GM19452 (cell line): Measurements from ENCODE around the gene C4BPA.

Experiments used
- ATAC-seq: cut with Tn5 transposase; IDR thresholded peaks from one replicate; pipeline ENCODE4 v1.9.1; 2021; ENCODE audit not compliant: unreplicated experiment

Gene C4BPA

GRCh38 chr1:207179036-207179435 lies 75.0 kb downstream of the C4BPA start:
- ATAC-seq, result no peak

GRCh38 chr1:207181847-207182246 lies 77.8 kb downstream of the C4BPA start:
- no peak for ATAC-seq

GRCh38 chr1:207186503-207186902 lies 82.5 kb downstream of the C4BPA start:
- ATAC-seq, result no peak

- ATAC-seq, result no peak
These were observed 84.9 kb downstream of the C4BPA start for GRCh38 chr1:207188901-207189300.

GRCh38 chr1:207191061-207191460 lies 87.0 kb downstream of the C4BPA start:
- no peak for ATAC-seq

GRCh38 chr1:207191776-207192175 lies 87.7 kb downstream of the C4BPA start:
- no peak for ATAC-seq

- ATAC-seq, result no peak
These were observed 90.2 kb downstream of the C4BPA start for GRCh38 chr1:207194197-207194596.
